ENCODE measurements around the gene SRXN1. TPM values are rescaled to one million over a fixed set of nuclear protein-coding genes. Genes with fewer than 3 reads are reported as not detected.

The SRXN1 gene
- total RNA-seq, 5 donors from 2014 or later (not counting 1 experiment from before 2014, with no cell fraction given) = 1.5 to 10.1 (median 7.3) TPM

Other genes with a start within 250 kb of the SRXN1 start
- 100 to 1,000 TPM in 3 of 5 donors, 10 to 100 TPM in 2; 87.0 to 110 (median 105) TPM for gene RBCK1, start 244.9 kb downstream of the SRXN1 start, total RNA-seq
- 10 to 100 TPM; 28.9 to 42.7 (median 39.5) TPM for gene TBC1D20, start 190.7 kb downstream of the SRXN1 start, total RNA-seq
- 10 to 100 TPM; 73.7 to 84.4 (median 77.4) TPM for gene CSNK2A1, start 109.4 kb downstream of the SRXN1 start, total RNA-seq
- gene TCF15, start 42.9 kb downstream of the SRXN1 start, total RNA-seq = not detected
- gene SCRT2, start 22.6 kb upstream of the SRXN1 start, total RNA-seq = not detected
- gene SLC52A3, start 115.3 kb upstream of the SRXN1 start, total RNA-seq = not detected
- gene FAM110A, start 180.5 kb upstream of the SRXN1 start, total RNA-seq = 10 to 100 TPM; 12.7 to 27.9 (median 26.9) TPM

Data from T-cell (primary cell).